HEK293 (cell line): ENCODE data around the gene MRNIP.

Source experiments
- CTCF ChIA-PET: fragments of 350-600 bp; formaldehyde crosslinking; extraction: SDS; loops from one replicate; lab custom pipeline; 2021; ENCODE audit warnings: antibody characterized with exemption; lab: Yijun Ruan, JAX
- POLR2A ChIA-PET: fragments of 300-600 bp; formaldehyde crosslinking; extraction: SDS; loops from one replicate; lab custom pipeline; 2020; ENCODE audit warnings: antibody characterized with exemption, inconsistent platforms; lab: Yijun Ruan, JAX
- H3K27ac ChIP-seq: fragments of 200-500 bp; sonication (Bioruptor generic); 2 replicates; pipeline ENCODE4 v1.5.1; 2014; ENCODE audit warnings: low read depth, low read length, control low read depth, inconsistent platforms; ENCODE audit errors: extremely low read depth
- H3K36me3 ChIP-seq, 2 experiments: fragments of 200-500 bp in 1 of 2; sonication (Bioruptor generic) in 1 of 2; 1 replicate in 1 of 2; 2 replicates in 1 of 2; pipeline ENCODE4 v1.5.1; 2014 to 2017; ENCODE audit warnings: inconsistent platforms in 2 of 2, low read length in 2 of 2; ENCODE audit not compliant: control insufficient read depth in 2 of 2, insufficient read depth in 1 of 2
- H3K4me1 ChIP-seq: fragments of 200-500 bp; sonication (Bioruptor generic); 2 replicates; pipeline ENCODE4 v1.5.1; 2014; ENCODE audit warnings: mild to moderate bottlenecking, low read length, inconsistent platforms; ENCODE audit not compliant: control insufficient read depth, insufficient read depth
- H3K4me3 ChIP-seq: 2 replicates; pipeline ENCODE4 v1.5.1; 2011; ENCODE audit warnings: low read depth, mild to moderate bottlenecking, control low read depth, low read length, moderate library complexity
- H3K9me3 ChIP-seq: fragments of 200-500 bp; sonication (Bioruptor generic); 2 replicates; pipeline ENCODE4 v1.5.1; 2014; ENCODE audit warnings: low read depth, low read length, inconsistent platforms; ENCODE audit not compliant: control insufficient read depth, insufficient read depth
- BCL11B ChIP-seq: fragments of 450-650 bp; formaldehyde crosslinking; IDR thresholded peaks from 2 replicates; pipeline ENCODE4 v1.5.1; 2016; ENCODE audit warnings: low read depth, missing biosample characterization, missing genetic modification characterization
- EGR2 ChIP-seq: fragments of 450-650 bp; formaldehyde crosslinking; IDR thresholded peaks from 2 replicates; pipeline ENCODE4 v1.5.1; 2016; ENCODE audit warnings: low read depth, missing biosample characterization, missing genetic modification characterization
- GLIS2 ChIP-seq: fragments of 450-650 bp; formaldehyde crosslinking; IDR thresholded peaks from 2 replicates; pipeline ENCODE4 v1.5.1; 2016; ENCODE audit warnings: missing biosample characterization, missing genetic modification characterization
- HOXD13 ChIP-seq: sonication (generic); formaldehyde crosslinking; IDR thresholded peaks from 2 replicates; pipeline ENCODE4 v1.8.0; 2022; ENCODE audit warnings: missing genetic modification reagents, borderline replicate concordance
- KLF1 ChIP-seq: fragments of 450-650 bp; formaldehyde crosslinking; IDR thresholded peaks from 2 replicates; pipeline ENCODE4 v1.5.1; 2016; ENCODE audit warnings: missing biosample characterization, missing genetic modification characterization
- KLF8 ChIP-seq: fragments of 450-650 bp; formaldehyde crosslinking; IDR thresholded peaks from 2 replicates; pipeline ENCODE4 v1.5.1; 2016; ENCODE audit warnings: missing biosample characterization, missing genetic modification characterization
- SCRT1 ChIP-seq: fragments of 450-650 bp; formaldehyde crosslinking; IDR thresholded peaks from 2 replicates; pipeline ENCODE4 v1.5.1; 2016; ENCODE audit warnings: missing biosample characterization, missing genetic modification characterization, borderline replicate concordance
- SETDB1 ChIP-seq: IDR thresholded peaks from one replicate; pipeline ENCODE4 v1.6.1; 2017; ENCODE audit warnings: mild to moderate bottlenecking, low read length, moderate library complexity, mixed read lengths; ENCODE audit not compliant: insufficient read length
- SP3 ChIP-seq: fragments of 450-650 bp; formaldehyde crosslinking; IDR thresholded peaks from 2 replicates; pipeline ENCODE4 v1.5.1; 2016; ENCODE audit warnings: missing biosample characterization, missing genetic modification characterization
- WT1 ChIP-seq: fragments of 450-650 bp; formaldehyde crosslinking; IDR thresholded peaks from 2 replicates; pipeline ENCODE4 v1.5.1; 2016; ENCODE audit warnings: missing biosample characterization, missing genetic modification characterization
- ZBTB48 ChIP-seq: fragments of 450-650 bp; formaldehyde crosslinking; IDR thresholded peaks from 2 replicates; pipeline ENCODE4 v1.5.1; 2016; ENCODE audit warnings: missing biosample characterization, missing genetic modification characterization
- ZFP37 ChIP-seq: fragments of 450-650 bp; formaldehyde crosslinking; IDR thresholded peaks from 2 replicates; pipeline ENCODE4 v1.5.1; 2016; ENCODE audit warnings: missing biosample characterization, missing genetic modification characterization
- ZNF121 ChIP-seq: fragments of 450-650 bp; formaldehyde crosslinking; IDR thresholded peaks from 2 replicates; pipeline ENCODE4 v1.5.1; 2016; ENCODE audit warnings: missing biosample characterization, missing genetic modification characterization
- ZNF155 ChIP-seq: fragments of 450-650 bp; formaldehyde crosslinking; IDR thresholded peaks from 2 replicates; pipeline ENCODE4 v1.5.1; 2016; ENCODE audit warnings: missing biosample characterization, missing genetic modification characterization
- ZNF169 ChIP-seq: fragments of 450-650 bp; formaldehyde crosslinking; IDR thresholded peaks from 2 replicates; pipeline ENCODE4 v1.5.1; 2016; ENCODE audit warnings: missing biosample characterization, missing genetic modification characterization
- ZNF292 ChIP-seq: fragments of 450-650 bp; formaldehyde crosslinking; IDR thresholded peaks from 2 replicates; pipeline ENCODE4 v1.5.1; 2016; ENCODE audit warnings: low read depth, missing biosample characterization, missing genetic modification characterization, borderline replicate concordance
- ZNF335 ChIP-seq: fragments of 450-650 bp; formaldehyde crosslinking; conservative IDR thresholded peaks from 2 replicates; pipeline ENCODE4 v1.5.1; 2016; ENCODE audit warnings: missing biosample characterization, missing genetic modification characterization
- ZNF37A ChIP-seq: fragments of 450-650 bp; IDR thresholded peaks from 2 replicates; pipeline ENCODE4 v1.5.1; 2018; ENCODE audit warnings: missing biosample characterization, missing genetic modification characterization
- ZNF433 ChIP-seq: fragments of 450-650 bp; formaldehyde crosslinking; IDR thresholded peaks from 2 replicates; pipeline ENCODE4 v1.5.1; 2016; ENCODE audit warnings: missing biosample characterization, missing genetic modification characterization, low read depth
- ZNF561 ChIP-seq: fragments of 450-650 bp; IDR thresholded peaks from 2 replicates; pipeline ENCODE4 v1.5.1; 2018; ENCODE audit warnings: missing biosample characterization, missing genetic modification characterization, borderline replicate concordance
- ZNF621 ChIP-seq: fragments of 450-650 bp; formaldehyde crosslinking; IDR thresholded peaks from 2 replicates; pipeline ENCODE4 v1.5.1; 2017; ENCODE audit warnings: missing biosample characterization, missing genetic modification characterization
- ZNF654 ChIP-seq: fragments of 450-650 bp; formaldehyde crosslinking; IDR thresholded peaks from 2 replicates; pipeline ENCODE4 v1.5.1; 2016; ENCODE audit warnings: low read depth, missing biosample characterization, missing genetic modification characterization
- ZNF658 ChIP-seq: fragments of 450-650 bp; formaldehyde crosslinking; IDR thresholded peaks from 2 replicates; pipeline ENCODE4; 2016; ENCODE audit warnings: missing biosample characterization, missing genetic modification characterization
- ZNF785 ChIP-seq: fragments of 450-650 bp; formaldehyde crosslinking; IDR thresholded peaks from 2 replicates; pipeline ENCODE4 v1.5.1; 2016; ENCODE audit warnings: missing biosample characterization, missing genetic modification characterization
- ZNF791 ChIP-seq: fragments of 450-650 bp; formaldehyde crosslinking; IDR thresholded peaks from 2 replicates; pipeline ENCODE4 v1.5.1; 2016; ENCODE audit warnings: missing biosample characterization, missing genetic modification characterization
- TF ChIP-seq, protein P1 (sequence below): fragments of 450-650 bp; formaldehyde crosslinking; IDR thresholded peaks from 2 replicates; pipeline ENCODE4 v1.5.1; 2016; ENCODE audit warnings: missing biosample characterization, missing genetic modification characterization
- TF ChIP-seq, protein P2 (sequence below): fragments of 450-650 bp; formaldehyde crosslinking; IDR thresholded peaks from 2 replicates; pipeline ENCODE4 v1.5.1; 2016; ENCODE audit warnings: missing biosample characterization, missing genetic modification characterization
- TF ChIP-seq, protein P3 (sequence below): fragments of 450-650 bp; formaldehyde crosslinking; IDR thresholded peaks from 2 replicates; pipeline ENCODE4 v1.5.1; 2017; ENCODE audit warnings: missing biosample characterization, missing genetic modification characterization
- TF ChIP-seq, protein P4 (sequence below): fragments of 450-650 bp; formaldehyde crosslinking; IDR thresholded peaks from 2 replicates; pipeline ENCODE4 v1.5.0; 2017; ENCODE audit warnings: missing biosample characterization, missing genetic modification characterization, borderline replicate concordance

Gene MRNIP

DNA sequence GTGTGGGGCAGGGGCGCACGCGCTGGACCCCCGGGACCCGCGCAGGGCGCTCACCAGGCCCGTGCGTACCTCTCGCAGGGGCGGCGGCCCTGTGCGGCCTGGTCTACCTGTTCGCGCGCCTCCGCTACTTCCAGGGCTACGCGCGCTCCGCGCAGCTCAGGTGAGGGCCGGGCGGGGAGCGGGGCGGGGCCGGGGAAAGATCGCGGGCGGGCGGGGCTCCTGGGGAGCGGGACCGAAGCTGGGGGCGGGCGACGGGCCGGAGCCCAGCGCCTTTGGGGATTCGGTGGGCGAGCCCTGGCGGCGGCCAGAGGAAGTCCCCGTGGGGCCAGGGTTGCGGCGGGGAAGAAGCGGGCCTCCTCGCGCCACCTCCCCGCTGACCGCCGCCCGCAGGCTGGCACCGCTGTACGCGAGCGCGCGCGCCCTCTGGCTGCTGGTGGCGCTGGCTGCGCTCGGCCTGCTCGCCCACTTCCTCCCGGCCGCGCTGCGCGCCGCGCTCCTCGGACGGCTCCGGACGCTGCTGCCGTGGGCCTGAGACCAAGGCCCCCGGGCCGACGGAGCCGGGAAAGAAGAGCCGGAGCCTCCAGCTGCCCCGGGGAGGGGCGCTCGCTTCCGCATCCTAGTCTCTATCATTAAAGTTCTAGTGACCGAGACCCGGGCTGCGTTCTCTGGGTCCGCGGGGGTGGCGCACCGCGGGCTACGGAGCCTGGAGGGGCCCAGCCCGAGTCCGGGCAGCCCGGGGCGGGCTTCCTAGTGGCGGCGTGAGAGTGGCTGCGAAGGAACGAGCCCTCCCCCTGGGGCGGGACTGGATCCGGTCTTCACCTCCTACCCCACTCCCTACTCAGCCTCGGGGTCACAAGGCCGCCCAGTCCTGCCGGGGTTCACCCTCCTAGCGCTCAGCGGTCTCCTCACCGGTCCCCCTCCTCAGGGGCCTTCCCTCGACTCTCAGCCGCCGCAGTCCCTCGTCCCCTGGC is 62.5 kb downstream of the MRNIP start (continued):
- TF ChIP-seq ZNF785 (no peak), ZNF335 (tag by site-specific recombination) (peak; percentile 88), BCL11B (tag by site-specific recombination) (0 out of 2 replicates have a peak, but pooled peaks have one; percentile 11), ZNF561 (0 out of 2 replicates have a peak, but pooled peaks have one; percentile 80)

DNA sequence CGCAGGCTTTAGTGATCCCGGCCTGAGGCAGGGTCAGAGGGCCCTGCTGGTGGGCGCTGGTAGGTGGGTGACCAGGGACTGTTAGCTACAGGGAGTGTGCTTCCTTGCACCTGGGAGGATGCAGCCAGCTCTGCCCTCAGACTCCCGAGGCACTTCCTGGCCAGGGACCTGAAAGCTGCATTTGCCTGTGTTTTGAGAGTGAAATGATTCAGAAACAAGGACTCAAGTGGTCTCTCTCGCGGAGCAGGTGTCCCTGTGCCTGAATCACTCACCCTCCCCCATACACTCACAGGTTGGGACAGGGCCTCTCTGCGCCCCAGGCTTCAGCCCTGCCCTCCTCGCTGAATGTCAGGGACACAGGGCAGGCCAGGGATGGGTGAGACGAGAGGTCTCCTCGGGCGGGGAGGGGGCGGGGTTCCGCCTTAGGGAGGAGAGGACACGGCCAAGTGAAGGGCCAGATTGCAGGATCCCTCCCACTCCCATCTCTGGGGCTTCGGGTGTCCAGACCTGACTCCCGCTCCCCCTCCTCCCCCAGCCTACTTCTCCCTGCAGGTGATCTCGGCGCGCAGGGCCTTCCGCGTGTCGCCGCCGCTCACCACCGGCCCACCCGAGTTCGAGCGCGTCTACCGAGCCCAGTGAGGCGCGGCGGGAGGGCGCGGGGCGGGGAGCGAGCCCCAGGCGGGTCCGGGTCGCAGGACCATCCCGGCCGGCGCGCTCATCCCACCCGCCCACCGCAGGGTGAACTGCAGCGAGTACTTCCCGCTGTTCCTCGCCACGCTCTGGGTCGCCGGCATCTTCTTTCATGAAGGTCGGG is 63.4 kb downstream of the MRNIP start:
- Histone ChIP-seq H3K27ac (peak overlapping the region; percentile 85), H3K4me1 (no peaks in the 10 kb centered on the region), H3K9me3 (no peaks in the 10 kb centered on the region), H3K4me3 (peak overlapping the region; percentile 65), H3K36me3 (peaks cover 0 to 36% of the 10 kb centered on the region in 2 experiments; a peak in 1 of 3 replicates)
- CTCF ChIA-PET = interaction anchor here (0.5 to 2.1 kb wide), 7 partner anchors 13 to 394 kb away, joined by 3 to 14 read pairs (median 3); no protein-coding TSS in a partner anchor
- POLR2A ChIA-PET = interaction anchor here (0.6 to 2.3 kb wide), 6 partner anchors 16 to 172 kb away, joined by 3 to 15 read pairs (median 5); partner anchors contain the start of genes HNRNPH1, MAML1 and SQSTM1
- TF ChIP-seq SETDB1 (no peak), ZNF37A (no peak), HOXD13 (CRISPR knock-in tag) (no peak), SCRT1 (tag by site-specific recombination) (no peak), SP3 (tag by site-specific recombination) (peak; percentile 68), ZNF433 (tag by site-specific recombination) (no peak), GLIS2 (0 out of 2 replicates have a peak, but pooled peaks have one; percentile 54), ZNF121 (tag by site-specific recombination) (peak; percentile 90; the same call in 1 of the 2 replicates), ZFP37 (tag by site-specific recombination) (no peak), WT1 (tag by site-specific recombination) (peak; percentile 75), ZNF621 (tag by site-specific recombination) (no peak), ZNF292 (tag by site-specific recombination) (no peak), ZNF791 (tag by site-specific recombination) (no peak), ZNF335 (tag by site-specific recombination) (peak; percentile 84), ZNF155 (tag by site-specific recombination) (no peak), ZNF169 (tag by site-specific recombination) (no peak), KLF8 (tag by site-specific recombination) (no peak; the same call in 1 of the 2 replicates), KLF1 (tag by site-specific recombination) (peak; percentile 17; the same call in 1 of the 2 replicates), EGR2 (tag by site-specific recombination) (peak; percentile 47; the same call in 1 of the 2 replicates), ZNF658 (tag by site-specific recombination) (no peak), ZBTB48 (tag by site-specific recombination) (peak; percentile 82), ZNF654 (tag by site-specific recombination) (no peak)
- TF ChIP-seq, protein P1, sequence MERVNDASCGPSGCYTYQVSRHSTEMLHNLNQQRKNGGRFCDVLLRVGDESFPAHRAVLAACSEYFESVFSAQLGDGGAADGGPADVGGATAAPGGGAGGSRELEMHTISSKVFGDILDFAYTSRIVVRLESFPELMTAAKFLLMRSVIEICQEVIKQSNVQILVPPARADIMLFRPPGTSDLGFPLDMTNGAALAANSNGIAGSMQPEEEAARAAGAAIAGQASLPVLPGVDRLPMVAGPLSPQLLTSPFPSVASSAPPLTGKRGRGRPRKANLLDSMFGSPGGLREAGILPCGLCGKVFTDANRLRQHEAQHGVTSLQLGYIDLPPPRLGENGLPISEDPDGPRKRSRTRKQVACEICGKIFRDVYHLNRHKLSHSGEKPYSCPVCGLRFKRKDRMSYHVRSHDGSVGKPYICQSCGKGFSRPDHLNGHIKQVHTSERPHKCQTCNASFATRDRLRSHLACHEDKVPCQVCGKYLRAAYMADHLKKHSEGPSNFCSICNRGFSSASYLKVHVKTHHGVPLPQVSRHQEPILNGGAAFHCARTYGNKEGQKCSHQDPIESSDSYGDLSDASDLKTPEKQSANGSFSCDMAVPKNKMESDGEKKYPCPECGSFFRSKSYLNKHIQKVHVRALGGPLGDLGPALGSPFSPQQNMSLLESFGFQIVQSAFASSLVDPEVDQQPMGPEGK (tag by site-specific recombination) = peak; percentile 72; the same call in 1 of the 2 replicates
- TF ChIP-seq, protein P2, sequence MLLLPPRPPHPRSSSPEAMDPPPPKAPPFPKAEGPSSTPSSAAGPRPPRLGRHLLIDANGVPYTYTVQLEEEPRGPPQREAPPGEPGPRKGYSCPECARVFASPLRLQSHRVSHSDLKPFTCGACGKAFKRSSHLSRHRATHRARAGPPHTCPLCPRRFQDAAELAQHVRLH (tag by site-specific recombination) = no peak
- TF ChIP-seq, protein P3, sequence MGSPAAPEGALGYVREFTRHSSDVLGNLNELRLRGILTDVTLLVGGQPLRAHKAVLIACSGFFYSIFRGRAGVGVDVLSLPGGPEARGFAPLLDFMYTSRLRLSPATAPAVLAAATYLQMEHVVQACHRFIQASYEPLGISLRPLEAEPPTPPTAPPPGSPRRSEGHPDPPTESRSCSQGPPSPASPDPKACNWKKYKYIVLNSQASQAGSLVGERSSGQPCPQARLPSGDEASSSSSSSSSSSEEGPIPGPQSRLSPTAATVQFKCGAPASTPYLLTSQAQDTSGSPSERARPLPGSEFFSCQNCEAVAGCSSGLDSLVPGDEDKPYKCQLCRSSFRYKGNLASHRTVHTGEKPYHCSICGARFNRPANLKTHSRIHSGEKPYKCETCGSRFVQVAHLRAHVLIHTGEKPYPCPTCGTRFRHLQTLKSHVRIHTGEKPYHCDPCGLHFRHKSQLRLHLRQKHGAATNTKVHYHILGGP = no peak
- TF ChIP-seq, protein P4, sequence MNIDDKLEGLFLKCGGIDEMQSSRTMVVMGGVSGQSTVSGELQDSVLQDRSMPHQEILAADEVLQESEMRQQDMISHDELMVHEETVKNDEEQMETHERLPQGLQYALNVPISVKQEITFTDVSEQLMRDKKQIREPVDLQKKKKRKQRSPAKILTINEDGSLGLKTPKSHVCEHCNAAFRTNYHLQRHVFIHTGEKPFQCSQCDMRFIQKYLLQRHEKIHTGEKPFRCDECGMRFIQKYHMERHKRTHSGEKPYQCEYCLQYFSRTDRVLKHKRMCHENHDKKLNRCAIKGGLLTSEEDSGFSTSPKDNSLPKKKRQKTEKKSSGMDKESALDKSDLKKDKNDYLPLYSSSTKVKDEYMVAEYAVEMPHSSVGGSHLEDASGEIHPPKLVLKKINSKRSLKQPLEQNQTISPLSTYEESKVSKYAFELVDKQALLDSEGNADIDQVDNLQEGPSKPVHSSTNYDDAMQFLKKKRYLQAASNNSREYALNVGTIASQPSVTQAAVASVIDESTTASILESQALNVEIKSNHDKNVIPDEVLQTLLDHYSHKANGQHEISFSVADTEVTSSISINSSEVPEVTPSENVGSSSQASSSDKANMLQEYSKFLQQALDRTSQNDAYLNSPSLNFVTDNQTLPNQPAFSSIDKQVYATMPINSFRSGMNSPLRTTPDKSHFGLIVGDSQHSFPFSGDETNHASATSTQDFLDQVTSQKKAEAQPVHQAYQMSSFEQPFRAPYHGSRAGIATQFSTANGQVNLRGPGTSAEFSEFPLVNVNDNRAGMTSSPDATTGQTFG (tag by site-specific recombination) = no peak
